CD4-positive, CD25-positive, alpha-beta regulatory T cell (primary cell): ENCODE measurements around the gene PRR29. TPM values are rescaled to one million over a fixed set of nuclear protein-coding genes. Genes with fewer than 3 reads are reported as not detected.

ENCODE experiments used
- ATAC-seq, 2 donors: fragments of 150-1000 bp; cut with Tn5 transposase; one replicate each; pipeline ENCODE4 v1.10.0; 2021; ENCODE audit warnings: low read depth in 2 of 2, moderate number of reproducible peaks in 2 of 2, moderate library complexity in 1 of 2
- DNase-seq, 3 donors: peaks; one replicate each; pipeline versions ENCODE4 v3.0.0 to v3.0.0-alpha.2; 2012 to 2022; ENCODE audit warnings: mixed read lengths in 1 of 3
- H3K27ac ChIP-seq: one replicate; pipeline ENCODE4 v1.7.0; 2013; ENCODE audit warnings: mild to moderate bottlenecking, low read length; ENCODE audit not compliant: insufficient read depth, poor library complexity, severe bottlenecking
- H3K27me3 ChIP-seq: one replicate; pipeline ENCODE4 v1.7.0; 2013; ENCODE audit warnings: low read length; ENCODE audit not compliant: control insufficient read depth, insufficient read depth
- H3K36me3 ChIP-seq: one replicate; pipeline ENCODE4 v1.7.0; 2013; ENCODE audit warnings: mild to moderate bottlenecking, low read length, moderate library complexity; ENCODE audit not compliant: control insufficient read depth, insufficient read depth
- H3K4me1 ChIP-seq: 2 replicates; pipeline ENCODE4 v1.7.0; 2013; ENCODE audit warnings: mild to moderate bottlenecking, low read length; ENCODE audit not compliant: insufficient read depth, control insufficient read depth, poor library complexity, severe bottlenecking
- H3K4me3 ChIP-seq: one replicate; pipeline ENCODE4 v1.7.0; 2013; ENCODE audit warnings: low read depth, mild to moderate bottlenecking, low read length, moderate library complexity
- H3K9me3 ChIP-seq, 2 experiments: 1 replicate in 1 of 2; 2 replicates in 1 of 2; pipeline ENCODE4 v1.7.0; 2013; ENCODE audit warnings: low read length in 2 of 2, mild to moderate bottlenecking in 1 of 2, moderate library complexity in 1 of 2; ENCODE audit not compliant: control insufficient read depth in 2 of 2
- H3K27ac Mint-ChIP-seq, 3 donors: one replicate each; pipeline ENCODE4 v1.8.0; 2020 to 2022; ENCODE audit warnings: mild to moderate bottlenecking in 3 of 3, mixed read lengths in 3 of 3, moderate library complexity in 2 of 3
- H3K27me3 Mint-ChIP-seq: one replicate; pipeline ENCODE4 v1.8.0; 2022; ENCODE audit warnings: mild to moderate bottlenecking, mixed read lengths
- H3K36me3 Mint-ChIP-seq: one replicate; pipeline ENCODE4 v1.8.0; 2020; ENCODE audit warnings: mixed read lengths
- H3K4me1 Mint-ChIP-seq, 4 donors: one replicate each; pipeline ENCODE4 v1.8.0; 2020 to 2022; ENCODE audit warnings: mixed read lengths in 4 of 4, mild to moderate bottlenecking in 1 of 4
- H3K4me3 Mint-ChIP-seq, 4 donors: one replicate each; pipeline ENCODE4 v1.8.0; 2020 to 2022; ENCODE audit warnings: mild to moderate bottlenecking in 4 of 4, mixed read lengths in 4 of 4, moderate library complexity in 3 of 4
- H3K9me3 Mint-ChIP-seq, 7 donors: one replicate each; pipeline ENCODE4 v1.8.0; 2020 to 2022; ENCODE audit warnings: mixed read lengths in 7 of 7, mild to moderate bottlenecking in 3 of 7, moderate library complexity in 2 of 7
- polyA plus RNA-seq, 4 donors: library from polyadenylated mRNA; unstranded; fragments of 300-500 nt; fragmentation: Illumina TruSeq; gene quantifications; one replicate each; pipeline ENCODE4 v1.2.3, GENCODE V29; 2021
- total RNA-seq: library from RNA; stranded (reverse); gene quantifications from one replicate; pipeline ENCODE4 v1.2.3, GENCODE V29; 2022

The PRR29 gene
- total and polyA plus RNA-seq, 5 donors from 2014 or later = 0.52 to 6.9 (median 6.0) TPM

- peak overlapping the region; percentile 94 to 97 (median 94) for H3K27ac Mint-ChIP-seq
- no peaks in the 10 kb centered on the region for H3K9me3 ChIP-seq
- no peaks in the 10 kb centered on the region for H3K27me3 ChIP-seq
- H3K36me3 ChIP-seq = peaks cover 51% of the 10 kb centered on the region
- DNase-seq = peak; percentile 14 to 93 (median 82)
- H3K4me1 ChIP-seq = peaks cover 47% of the 10 kb centered on the region
- H3K27me3 Mint-ChIP-seq = no peaks in the 10 kb centered on the region
- H3K27ac ChIP-seq = peak overlapping the region; percentile 75
- peak; percentile 100 for ATAC-seq
- peak overlapping the region; percentile 64 for H3K4me3 ChIP-seq
- H3K4me1 Mint-ChIP-seq = peaks cover 11 to 63% (median 35%) of the 10 kb centered on the region in 4 donors
- H3K36me3 Mint-ChIP-seq = peaks cover 52% of the 10 kb centered on the region
- no peaks in the 10 kb centered on the region for H3K9me3 Mint-ChIP-seq
- H3K4me3 Mint-ChIP-seq = peak overlapping the region; percentile 2 to 75 (median 63)
These were observed 53.0 kb downstream of the PRR29 start for GRCh38 chr17:64051153-64051552.

GRCh38 chr17:64053101-64053500, 55.0 kb downstream of the PRR29 start:
- Histone ChIP-seq H3K4me1 (peaks cover 53% of the 10 kb centered on the region), H3K9me3 (no peaks in the 10 kb centered on the region), H3K27ac (no peak overlapping the region), H3K36me3 (peaks cover 51% of the 10 kb centered on the region), H3K4me3 (no peak overlapping the region), H3K27me3 (no peaks in the 10 kb centered on the region)
- no peaks in the 10 kb centered on the region for H3K27me3 Mint-ChIP-seq
- ATAC-seq (no peak), DNase-seq (no peak)
- H3K4me1 Mint-ChIP-seq = peaks cover 11 to 71% (median 42%) of the 10 kb centered on the region in 4 donors
- peak overlapping the region; percentile 80 to 94 (median 94) for H3K27ac Mint-ChIP-seq
- H3K36me3 Mint-ChIP-seq = peaks cover 51% of the 10 kb centered on the region
- no peaks in the 10 kb centered on the region for H3K9me3 Mint-ChIP-seq
- H3K4me3 Mint-ChIP-seq = no peak overlapping the region

Other genes starting within 250 kb of the PRR29 start
- gene CCDC47, start 224.8 kb upstream of the PRR29 start, total RNA-seq = 35.4 TPM
- gene CCDC47, start 224.8 kb upstream of the PRR29 start, polyA plus RNA-seq = 10 to 100 TPM; 35.7 to 47.9 (median 41.3) TPM
- 94.3 TPM for gene DDX42, start 224.2 kb upstream of the PRR29 start, total RNA-seq
- 10 to 100 TPM in 2 of 4 donors, 1 to 10 TPM in 2; 8.2 to 14.7 (median 11.4) TPM for gene DDX42, start 224.2 kb upstream of the PRR29 start, polyA plus RNA-seq
- gene PSMC5, start 170.9 kb upstream of the PRR29 start, total RNA-seq = 84.8 TPM
- gene PSMC5, start 170.9 kb upstream of the PRR29 start, polyA plus RNA-seq = 100 to 1,000 TPM; 140 to 222 (median 169) TPM
- gene FTSJ3, start 170.7 kb upstream of the PRR29 start, total RNA-seq = 39.4 TPM
- 10 to 100 TPM; 19.9 to 25.0 (median 23.1) TPM for gene FTSJ3, start 170.7 kb upstream of the PRR29 start, polyA plus RNA-seq
- 132 TPM for gene SMARCD2, start 155.7 kb upstream of the PRR29 start, total RNA-seq
- gene SMARCD2, start 155.7 kb upstream of the PRR29 start, polyA plus RNA-seq = 100 to 1,000 TPM; 104 to 149 (median 113) TPM
- gene CSH2, start 124.7 kb upstream of the PRR29 start, total RNA-seq = 3.8 TPM
- gene CSH2, start 124.7 kb upstream of the PRR29 start, polyA plus RNA-seq = not detected
- not detected for gene GH2, start 116.4 kb upstream of the PRR29 start, total RNA-seq
- gene GH2, start 116.4 kb upstream of the PRR29 start, polyA plus RNA-seq = not detected
- gene CSH1, start 101.8 kb upstream of the PRR29 start, total RNA-seq = 11.7 TPM
- gene CSH1, start 101.8 kb upstream of the PRR29 start, polyA plus RNA-seq = not detected
- gene CSHL1, start 87.1 kb upstream of the PRR29 start, total RNA-seq = not detected
- not detected for gene CSHL1, start 87.1 kb upstream of the PRR29 start, polyA plus RNA-seq
- not detected for gene GH1, start 79.5 kb upstream of the PRR29 start, total RNA-seq
- gene GH1, start 79.5 kb upstream of the PRR29 start, polyA plus RNA-seq = under 1 TPM in 1 of 4 donors, not detected in 3; 0.50 TPM
- 31.4 TPM for gene CD79B, start 66.0 kb upstream of the PRR29 start, total RNA-seq
- 10 to 100 TPM; 59.0 to 85.1 (median 67.9) TPM for gene CD79B, start 66.0 kb upstream of the PRR29 start, polyA plus RNA-seq
- not detected for gene SCN4A, start 25.4 kb upstream of the PRR29 start, total RNA-seq
- gene SCN4A, start 25.4 kb upstream of the PRR29 start, polyA plus RNA-seq = not detected
- gene ICAM2, start 22.3 kb downstream of the PRR29 start, total RNA-seq = 106 TPM
- 100 to 1,000 TPM; 465 to 625 (median 548) TPM for gene ICAM2, start 22.3 kb downstream of the PRR29 start, polyA plus RNA-seq
- 96.7 TPM for gene ERN1, start 131.8 kb downstream of the PRR29 start, total RNA-seq
- 10 to 100 TPM; 30.2 to 39.3 (median 35.1) TPM for gene ERN1, start 131.8 kb downstream of the PRR29 start, polyA plus RNA-seq